Thoracic aorta (tissue), 2 donors: ENCODE data around the gene HCFC1. TPM values are rescaled to one million over a fixed set of nuclear protein-coding genes. Genes with fewer than 3 reads are reported as not detected.
"Not testable (repeated sequence)": the region's sequence is repeated elsewhere in the genome, so short reads cannot be mapped to it uniquely, and the experiment has no call there.

Experiments used
- ATAC-seq: fragments of 150-250 bp; one replicate; pipeline ENCODE4 v1.8.0; 2017; ENCODE audit warnings: low read depth; ENCODE audit not compliant: insufficient number of reproducible peaks, low FRiP score
- DNase-seq: peaks from one replicate; pipeline ENCODE4 v3.0.0-alpha.2; 2020; ENCODE audit warnings: low spot score
- H3K27ac ChIP-seq, 2 donors: fragments of 200-600 bp; sonication (generic); 1 replicate in 1 of 2; 2 replicates in 1 of 2; pipeline ENCODE4 v1.5.1; 2016; ENCODE audit warnings: mild to moderate bottlenecking in 2 of 2, moderate library complexity in 2 of 2
- H3K27me3 ChIP-seq: fragments of 200-600 bp; sonication (generic); replicated peaks from 2 replicates; pipeline ENCODE4 v1.6.0; 2016; ENCODE audit warnings: mild to moderate bottlenecking; ENCODE audit not compliant: insufficient read depth
- H3K36me3 ChIP-seq: fragments of 200-600 bp; sonication (generic); one replicate; pipeline ENCODE4 v1.5.1; 2016
- H3K4me1 ChIP-seq, 2 donors: fragments of 200-600 bp; sonication (generic); 1 replicate in 1 of 2; 2 replicates in 1 of 2; pipeline versions ENCODE4 v1.5.1 to v1.6.0; 2016; ENCODE audit warnings: low read depth in 2 of 2, mild to moderate bottlenecking in 1 of 2; ENCODE audit not compliant: control insufficient read depth in 1 of 2
- H3K4me3 ChIP-seq: fragments of 200-600 bp; sonication (generic); 2 replicates; pipeline ENCODE4 v1.5.1; 2016; ENCODE audit warnings: mild to moderate bottlenecking
- H3K9me3 ChIP-seq: fragments of 200-600 bp; sonication (generic); 2 replicates; pipeline ENCODE4 v1.5.1; 2016
- total RNA-seq, 2 donors: library from RNA; depleted of rRNA; stranded (reverse); fragments of >200 nt; gene quantifications; one replicate each; pipeline versions ENCODE4 v1.1.0 to v1.2.3, GENCODE V29; 2016
- TF ChIP-seq, protein P1 (sequence below): fragments of 200-600 bp; sonication (generic); IDR thresholded peaks from one replicate; pipeline ENCODE4 v1.5.1; 2019; ENCODE audit warnings: antibody characterized with exemption

The HCFC1 gene
- total RNA-seq, 2 donors from 2014 or later: 51.6 to 58.9 TPM

GRCh38 chrX:153988493-153988892 is 16.9 kb upstream of the HCFC1 start:
- Histone ChIP-seq H3K27ac (no peak overlapping the region), H3K4me1 (peaks cover 0 to 6% of the 10 kb centered on the region in 2 donors), H3K27me3 (no peaks in the 10 kb centered on the region), H3K4me3 (no peak overlapping the region), H3K36me3 (no peaks in the 10 kb centered on the region), H3K9me3 (no peaks in the 10 kb centered on the region)
- TF ChIP-seq, protein P1, sequence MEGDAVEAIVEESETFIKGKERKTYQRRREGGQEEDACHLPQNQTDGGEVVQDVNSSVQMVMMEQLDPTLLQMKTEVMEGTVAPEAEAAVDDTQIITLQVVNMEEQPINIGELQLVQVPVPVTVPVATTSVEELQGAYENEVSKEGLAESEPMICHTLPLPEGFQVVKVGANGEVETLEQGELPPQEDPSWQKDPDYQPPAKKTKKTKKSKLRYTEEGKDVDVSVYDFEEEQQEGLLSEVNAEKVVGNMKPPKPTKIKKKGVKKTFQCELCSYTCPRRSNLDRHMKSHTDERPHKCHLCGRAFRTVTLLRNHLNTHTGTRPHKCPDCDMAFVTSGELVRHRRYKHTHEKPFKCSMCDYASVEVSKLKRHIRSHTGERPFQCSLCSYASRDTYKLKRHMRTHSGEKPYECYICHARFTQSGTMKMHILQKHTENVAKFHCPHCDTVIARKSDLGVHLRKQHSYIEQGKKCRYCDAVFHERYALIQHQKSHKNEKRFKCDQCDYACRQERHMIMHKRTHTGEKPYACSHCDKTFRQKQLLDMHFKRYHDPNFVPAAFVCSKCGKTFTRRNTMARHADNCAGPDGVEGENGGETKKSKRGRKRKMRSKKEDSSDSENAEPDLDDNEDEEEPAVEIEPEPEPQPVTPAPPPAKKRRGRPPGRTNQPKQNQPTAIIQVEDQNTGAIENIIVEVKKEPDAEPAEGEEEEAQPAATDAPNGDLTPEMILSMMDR: no peak
- DNase-seq (no peak), ATAC-seq (no peak)

GRCh38 chrX:153984351-153985178 is 12.9 kb upstream of the HCFC1 start:
- H3K4me1 ChIP-seq: peaks cover 0 to 6% of the 10 kb centered on the region in 2 donors
- TF ChIP-seq, protein P1: no peak
- no peaks in the 10 kb centered on the region for H3K36me3 ChIP-seq
- H3K27ac ChIP-seq: peak overlapping the region in 1 of 2 donors; percentile 63
- DNase-seq (no peak), ATAC-seq (no peak)
- H3K9me3 ChIP-seq: no peaks in the 10 kb centered on the region
- no peaks in the 10 kb centered on the region for H3K27me3 ChIP-seq
- no peak overlapping the region for H3K4me3 ChIP-seq

- Histone ChIP-seq H3K27me3 (no peaks in the 10 kb centered on the region), H3K4me1 (peaks cover 0 to 6% of the 10 kb centered on the region in 2 donors), H3K27ac (no peak overlapping the region), H3K9me3 (no peaks in the 10 kb centered on the region), H3K4me3 (no peak overlapping the region), H3K36me3 (no peaks in the 10 kb centered on the region)
- TF ChIP-seq, protein P1: no peak
- ATAC-seq (no peak), DNase-seq (no peak)
Measured at GRCh38 chrX:153983321-153983801, 11.7 kb upstream of the HCFC1 start.

DNA sequence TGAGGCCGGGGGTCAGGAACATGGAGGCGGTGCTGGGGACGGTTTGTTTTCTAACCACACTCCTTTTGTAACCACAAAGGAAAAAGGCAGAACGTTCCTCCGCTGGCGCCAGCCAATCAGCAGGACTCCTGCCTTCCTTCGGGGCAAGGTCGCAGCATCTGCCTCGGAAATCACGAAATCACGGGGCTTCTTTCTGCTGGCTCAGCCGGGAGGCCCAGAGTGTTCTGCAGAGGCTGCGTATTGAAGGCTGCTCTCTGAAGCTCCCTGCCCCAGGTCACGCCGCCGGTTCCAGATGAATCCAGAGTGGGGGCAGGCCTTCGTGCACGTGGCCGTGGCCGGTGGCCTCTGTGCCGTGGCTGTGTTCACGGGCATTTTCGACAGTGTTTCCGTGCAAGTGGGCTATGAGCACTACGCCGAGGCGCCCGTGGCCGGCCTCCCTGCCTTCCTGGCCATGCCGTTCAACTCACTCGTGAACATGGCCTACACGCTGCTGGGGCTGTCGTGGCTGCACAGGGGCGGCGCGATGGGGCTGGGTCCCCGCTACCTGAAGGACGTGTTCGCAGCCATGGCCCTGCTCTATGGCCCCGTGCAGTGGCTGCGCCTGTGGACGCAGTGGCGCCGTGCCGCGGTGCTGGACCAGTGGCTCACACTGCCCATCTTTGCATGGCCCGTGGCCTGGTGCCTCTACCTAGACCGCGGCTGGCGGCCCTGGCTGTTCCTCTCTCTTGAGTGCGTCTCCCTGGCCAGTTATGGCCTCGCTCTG is 10.3 kb upstream of the HCFC1 start:
- DNase-seq: no peak
- Histone ChIP-seq H3K36me3 (no peaks in the 10 kb centered on the region), H3K27ac (no peak overlapping the region), H3K4me3 (no peak overlapping the region), H3K4me1 (peaks cover 0 to 6% of the 10 kb centered on the region in 2 donors), H3K27me3 (no peaks in the 10 kb centered on the region), H3K9me3 (no peaks in the 10 kb centered on the region)
- TF ChIP-seq, protein P1: no peak
- no peak for ATAC-seq

- Histone ChIP-seq H3K4me1 (peaks cover 0 to 6% of the 10 kb centered on the region in 2 donors), H3K36me3 (no peaks in the 10 kb centered on the region), H3K27ac (no peak overlapping the region), H3K27me3 (no peaks in the 10 kb centered on the region), H3K9me3 (no peaks in the 10 kb centered on the region), H3K4me3 (no peak overlapping the region)
- no peak for DNase-seq
- TF ChIP-seq, protein P1: no peak
- no peak for ATAC-seq
Measured at GRCh38 chrX:153981231-153981630, 9.6 kb upstream of the HCFC1 start.

DNA sequence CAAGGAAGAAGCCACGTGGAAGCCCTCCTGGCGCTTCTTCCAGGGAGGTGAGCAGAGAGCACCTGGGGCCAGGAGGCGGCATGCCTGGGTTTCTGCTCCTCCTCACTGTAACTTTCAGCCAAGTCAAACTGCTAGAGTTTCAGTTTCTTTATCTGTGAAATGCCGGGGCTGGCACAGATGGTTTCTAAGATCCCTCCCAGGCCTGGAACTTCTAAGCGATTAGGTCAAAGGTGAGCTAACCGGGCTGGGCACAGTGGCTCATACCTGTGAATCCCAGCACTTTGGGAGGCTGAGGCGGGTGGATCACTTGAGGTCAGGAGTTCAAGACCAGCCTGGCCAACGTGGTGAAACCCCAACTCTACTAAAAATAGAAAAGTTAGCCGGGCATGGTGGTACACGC is 8.8 kb upstream of the HCFC1 start:
- not testable (repeated sequence) for H3K4me3 ChIP-seq, H3K36me3 ChIP-seq, H3K27ac ChIP-seq, ATAC-seq, DNase-seq, H3K9me3 ChIP-seq, H3K27me3 ChIP-seq, H3K4me1 ChIP-seq
